B cell (primary cell): ENCODE measurements around the gene GSC2. TPM values are rescaled to one million over a fixed set of nuclear protein-coding genes. Genes with fewer than 3 reads are reported as not detected.
A peak's percentile ranks its signal among the peaks of the same experiment; 100 is the strongest.

Experiments
- ATAC-seq: fragments of 200-7000 bp; cut with Tn5 transposase; one replicate; pipeline ENCODE4 v1.10.0; 2021; ENCODE audit warnings: low read depth, mild to moderate bottlenecking, moderate number of reproducible peaks, moderate library complexity
- CTCF ChIA-PET: fragments of 350-600 bp; sonication (Branson Sonifier 250); formaldehyde crosslinking; loops from one replicate; lab custom pipeline; 2021; ENCODE audit warnings: antibody characterized with exemption, inconsistent platforms; lab: Charles Lee
- POLR2A ChIA-PET: fragments of 350-600 bp; sonication (Branson Sonifier 250); formaldehyde crosslinking; loops from one replicate; lab custom pipeline; 2021; ENCODE audit warnings: antibody characterized with exemption; lab: Charles Lee
- DNase-seq: peaks from one replicate; pipeline ENCODE4 v3.0.0; 2013
- H2AFZ ChIP-seq: 2 replicates; pipeline ENCODE4 v1.6.1; 2012; ENCODE audit warnings: mild to moderate bottlenecking, low read depth, low read length; ENCODE audit not compliant: insufficient read depth, poor library complexity, severe bottlenecking
- H3K27ac ChIP-seq, 2 donors: 1 replicate in 1 of 2; 2 replicates in 1 of 2; pipeline ENCODE4 v1.5.1; 2012 to 2013; ENCODE audit warnings: low read length in 2 of 2, mild to moderate bottlenecking in 2 of 2, moderate library complexity in 1 of 2
- H3K27me3 ChIP-seq, 4 experiments: fragments of 200-600 bp in 1 of 4; sonication (generic) in 1 of 4; replicated peaks in 1 of 4; 1 replicate in 2 of 4; 2 replicates in 2 of 4; pipeline versions ENCODE4 v1.6.1 to v1.7.0; 2013 to 2016; ENCODE audit warnings: low read length in 3 of 4, mild to moderate bottlenecking in 2 of 4, mixed read lengths in 1 of 4, moderate library complexity in 1 of 4; ENCODE audit not compliant: insufficient read depth in 4 of 4, control insufficient read depth in 3 of 4; ENCODE audit errors: control extremely low read depth in 1 of 4
- H3K36me3 ChIP-seq, 2 experiments: replicated peaks in 1 of 2; 1 replicate in 1 of 2; 2 replicates in 1 of 2; pipeline versions ENCODE4 v1.6.1 to v1.7.1; 2013; ENCODE audit warnings: low read length in 1 of 2; ENCODE audit not compliant: insufficient read depth in 2 of 2, control insufficient read depth in 1 of 2; ENCODE audit errors: control extremely low read depth in 1 of 2, extremely low read depth in 1 of 2
- H3K4me1 ChIP-seq, 2 donors: fragments of 200-600 bp in 1 of 2; sonication (generic) in 1 of 2; 1 replicate in 1 of 2; 2 replicates in 1 of 2; pipeline versions ENCODE4 v1.5.1 to v1.6.1; 2013 to 2017; ENCODE audit warnings: low read length in 2 of 2; ENCODE audit not compliant: control insufficient read depth in 2 of 2, insufficient read depth in 2 of 2
- H3K4me2 ChIP-seq: replicated peaks from 2 replicates; pipeline ENCODE3; 2012; ENCODE audit warnings: mild to moderate bottlenecking, low read depth, low read length; ENCODE audit not compliant: poor library complexity, severe bottlenecking
- H3K4me3 ChIP-seq, 5 experiments: fragments of 200-600 bp in 1 of 5; sonication (generic) in 1 of 5; 1 replicate in 3 of 5; 2 replicates in 2 of 5; pipeline versions ENCODE4 v1.5.1 to v1.7.0; 2011 to 2016; ENCODE audit warnings: low read length in 4 of 5, mild to moderate bottlenecking in 4 of 5, low read depth in 2 of 5, control low read depth in 1 of 5, moderate library complexity in 1 of 5; ENCODE audit not compliant: insufficient read depth in 1 of 5; ENCODE audit errors: control extremely low read depth in 1 of 5, extremely low read depth in 1 of 5
- H3K79me2 ChIP-seq: fragments of 200-600 bp; sonication (generic); one replicate; pipeline ENCODE4 v1.6.0; 2016; ENCODE audit warnings: low read length; ENCODE audit not compliant: control insufficient read depth, insufficient read depth
- H3K9ac ChIP-seq: fragments of 200-600 bp; sonication (generic); 2 replicates; pipeline ENCODE4 v1.6.1; 2017; ENCODE audit warnings: mild to moderate bottlenecking, low read length, moderate library complexity
- H3K9me3 ChIP-seq, 3 donors: one replicate each; pipeline versions ENCODE4 v1.6.1 to v1.7.1; 2013; ENCODE audit warnings: low read length in 2 of 3; ENCODE audit not compliant: control insufficient read depth in 2 of 3, insufficient read depth in 1 of 3; ENCODE audit errors: control extremely low read depth in 1 of 3
- H4K20me1 ChIP-seq: 2 replicates; pipeline ENCODE4 v1.6.0; 2012; ENCODE audit warnings: mild to moderate bottlenecking, low read length; ENCODE audit not compliant: insufficient read depth, control insufficient read depth, poor library complexity, severe bottlenecking
- H3K27ac Mint-ChIP-seq: one replicate; pipeline ENCODE4 v1.8.0; 2021; ENCODE audit warnings: mixed read lengths
- H3K27me3 Mint-ChIP-seq: one replicate; pipeline ENCODE4 v1.8.0; 2021; ENCODE audit warnings: mixed read lengths
- H3K4me1 Mint-ChIP-seq: one replicate; pipeline ENCODE4 v1.8.0; 2021; ENCODE audit warnings: mixed read lengths
- H3K4me3 Mint-ChIP-seq: one replicate; pipeline ENCODE4 v1.8.0; 2021; ENCODE audit warnings: mixed read lengths
- H3K9me3 Mint-ChIP-seq: one replicate; pipeline ENCODE4 v1.8.0; 2022; ENCODE audit warnings: mixed read lengths; ENCODE audit not compliant: insufficient read depth
- CTCF ChIP-seq: fragments of 200-600 bp; IDR thresholded peaks from one replicate; pipeline ENCODE4 v1.8.0; 2022; ENCODE audit warnings: antibody characterized with exemption, mild to moderate bottlenecking
- EZH2 ChIP-seq: IDR thresholded peaks from 2 replicates; pipeline ENCODE4 v1.6.1; 2012; ENCODE audit warnings: borderline replicate concordance, low read depth, mild to moderate bottlenecking, moderate library complexity, low read length; ENCODE audit not compliant: insufficient read depth, poor library complexity, severe bottlenecking
- WGBS: methylation state at CpG from one replicate; pipeline ENCODE4 v1.1.5; 2013; ENCODE audit warnings: missing lambda C conversion rate; ENCODE audit not compliant: insufficient coverage; 5-methylcytosine and 5-hydroxymethylcytosine counted together
- intact Hi-C: fragments of 100-400 bp; cut with micrococcal nuclease; formaldehyde crosslinking; loops from one replicate; pipeline ENCODE4 v1.10.0; 2022
- polyA plus RNA-seq: library from polyadenylated mRNA; depleted of rRNA; stranded (reverse); fragments of >200 nt; gene quantifications from 2 replicates; pipeline ENCODE4 v1.2.3, GENCODE V29; 2012
- total RNA-seq, 2 donors: library from RNA; stranded (reverse); fragments of 120-200 nt in 1 of 2; gene quantifications; 1 replicate in 1 of 2; 2 replicates in 1 of 2; pipeline versions ENCODE4 v1.2.3 to v1.2.4, GENCODE V29; 2013 to 2022

The GSC2 gene
- total and polyA plus RNA-seq, 2 donors (not counting 1 experiment from before 2014, with no cell fraction given) = not detected

DNA sequence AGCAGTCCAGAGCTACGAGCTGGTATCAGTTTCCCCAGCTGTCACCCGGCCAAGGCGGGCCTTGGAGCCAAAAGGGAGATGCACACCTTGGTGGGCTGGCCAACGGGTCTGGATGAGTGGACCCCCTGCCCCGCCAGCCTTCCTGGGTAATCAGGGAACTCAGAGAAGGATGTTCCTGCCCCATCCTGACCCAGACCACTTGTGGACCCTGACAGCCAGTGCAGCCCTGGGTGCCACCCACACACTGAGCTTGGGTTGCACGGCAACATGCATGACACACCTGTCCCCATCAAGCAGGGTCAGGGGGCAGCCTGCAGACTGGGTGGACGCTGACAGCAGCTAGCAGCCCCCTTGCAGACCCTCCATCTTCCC is 19.8 kb upstream of the GSC2 start:
- ATAC-seq = no peak
- H2AFZ ChIP-seq = peak overlapping the region; percentile 76
- H3K4me3 ChIP-seq = peak overlapping the region in 4 of 5 experiments; percentile 14 to 38 (median 28)
- H3K27me3 ChIP-seq = peaks cover 0 to 44% (median 25%) of the 10 kb centered on the region in 4 experiments
- peak overlapping the region; percentile 99 for H3K4me2 ChIP-seq
- Mint-ChIP-seq H3K27me3 (peaks cover 29% of the 10 kb centered on the region), H3K27ac (no peak overlapping the region), H3K9me3 (no peaks in the 10 kb centered on the region), H3K4me1 (peaks cover 54% of the 10 kb centered on the region), H3K4me3 (peak overlapping the region; percentile 96)
- H3K9me3 ChIP-seq = peaks cover 0 to 11% (median 0%) of the 10 kb centered on the region in 3 donors
- H4K20me1 ChIP-seq = peaks cover 14% of the 10 kb centered on the region
- H3K79me2 ChIP-seq = peaks cover 40% of the 10 kb centered on the region
- H3K4me1 ChIP-seq = peaks cover 56 to 59% of the 10 kb centered on the region in 2 donors
- CTCF ChIA-PET = interaction anchor here (0.9 kb wide), 1 partner anchor 460 kb away, joined by 3 read pairs; no protein-coding TSS in a partner anchor
- TF ChIP-seq EZH2 = no peak
- TF ChIP-seq CTCF = no peak
- H3K36me3 ChIP-seq = no peaks in the 10 kb centered on the region
- WGBS = 60% methylated on average over 7 of the region's 7 CpGs
- peak overlapping the region; percentile 53 for H3K9ac ChIP-seq
- POLR2A ChIA-PET = no interaction called here
- intact Hi-C loops = no loop called here
- no peak overlapping the region for H3K27ac ChIP-seq
- peak; percentile 18 for DNase-seq
